Measurements from ENCODE around the gene SMIM27. TPM values are rescaled to one million over a fixed set of nuclear protein-coding genes. Genes with fewer than 3 reads are reported as not detected.

Gene SMIM27
- total and polyA plus RNA-seq, 2 of the 4 experiments (the other 2 are of a cell fraction): 1.1 to 3.4 TPM

DNA sequence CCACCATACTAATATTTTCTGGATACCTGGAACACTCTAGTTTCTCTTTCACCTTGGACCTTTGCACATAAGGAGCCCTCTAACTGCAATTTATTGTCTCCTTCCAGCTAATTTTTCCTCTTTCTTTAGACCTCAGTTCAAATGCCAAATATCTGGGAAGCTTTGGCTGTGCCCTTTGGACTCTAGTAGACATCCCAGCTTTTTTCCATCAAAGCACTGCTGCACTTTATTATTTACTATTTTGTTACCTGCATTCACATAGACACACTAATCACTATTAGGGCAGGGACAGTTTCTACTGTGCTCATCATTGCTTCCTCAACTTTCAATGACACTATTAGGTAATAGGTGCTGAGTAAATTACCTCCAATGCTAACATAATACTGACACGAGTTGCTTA lies 28.2 kb upstream of the SMIM27 start:
- Histone ChIP-seq H3K4me2 (ENCODE audit: low read depth, low read length) (peak overlapping the region; percentile 11; the same call in 1 of the 2 replicates), H4K20me1 (ENCODE audit: insufficient read depth, low read length) (no peaks in the 10 kb centered on the region), H2AK5ac (ENCODE audit: low read depth, low read length) (no peak overlapping the region), H2BK120ac (ENCODE audit: low read depth, low read length) (no peak overlapping the region), H3K4ac (ENCODE audit: low read depth, low read length) (no peak overlapping the region), H4K8ac (ENCODE audit: low read depth in 2 of 2, low read length in 2 of 2) (no peak overlapping the region), H3K9me3 (ENCODE audit: control insufficient read depth, insufficient read depth, low read length) (no peaks in the 10 kb centered on the region; the same call in none of the 2 replicates), H3K56ac (ENCODE audit: extremely low read depth, insufficient read depth, low read length) (no peak overlapping the region), H2BK15ac (ENCODE audit: low read depth, low read length) (no peak overlapping the region), H3K79me1 (ENCODE audit: low read depth in 1 of 2, low read length in 2 of 2) (peaks cover 31 to 35% of the 10 kb centered on the region in 2 experiments), H3K27ac (ENCODE audit: insufficient read depth, low read length) (no peak overlapping the region), H3K4me3 (ENCODE audit: insufficient read depth, low read depth, low read length) (no peak overlapping the region), H3K18ac (ENCODE audit: low read depth, low read length) (no peak overlapping the region), H3K4me1 (ENCODE audit: control insufficient read depth, insufficient read depth, low read length) (peaks cover 3% of the 10 kb centered on the region), H4K5ac (ENCODE audit: low read depth, low read length) (no peak overlapping the region), H2AK9ac (replicated peaks; ENCODE audit: low read depth, low read length, poor library complexity) (no peak overlapping the region), H2BK5ac (ENCODE audit: low read depth, low read length, poor library complexity, severe bottlenecking) (no peak overlapping the region), H3K23ac (ENCODE audit: low read depth, low read length) (no peak overlapping the region), H2BK20ac (ENCODE audit: low read depth, low read length) (no peak overlapping the region), H3K14ac (replicated peaks; ENCODE audit: low read depth, low read length) (no peak overlapping the region), H3K9me1 (ENCODE audit: insufficient read depth, low read length) (no peaks in the 10 kb centered on the region), H4K91ac (ENCODE audit: insufficient read depth, low read depth, low read length) (no peak overlapping the region), H3K9ac (ENCODE audit: low read depth, low read length) (no peak overlapping the region), H3K36me3 (ENCODE audit: control insufficient read depth, insufficient read depth, low read length) (no peaks in the 10 kb centered on the region), H2AFZ (replicated peaks; ENCODE audit: low read length, poor library complexity) (no peak overlapping the region), H3K27me3 (ENCODE audit: control insufficient read depth, insufficient read depth, low read length) (no peaks in the 10 kb centered on the region)
- DNase-seq (no peak), ATAC-seq (ENCODE audit: low read depth) (no peak)
- no TSS peak for BruUV-seq (replicated peaks)
- in situ Hi-C loops (cut with MboI; ENCODE audit: low sequenced_read_pairs): no loop called here
- TF ChIP-seq, protein P1, sequence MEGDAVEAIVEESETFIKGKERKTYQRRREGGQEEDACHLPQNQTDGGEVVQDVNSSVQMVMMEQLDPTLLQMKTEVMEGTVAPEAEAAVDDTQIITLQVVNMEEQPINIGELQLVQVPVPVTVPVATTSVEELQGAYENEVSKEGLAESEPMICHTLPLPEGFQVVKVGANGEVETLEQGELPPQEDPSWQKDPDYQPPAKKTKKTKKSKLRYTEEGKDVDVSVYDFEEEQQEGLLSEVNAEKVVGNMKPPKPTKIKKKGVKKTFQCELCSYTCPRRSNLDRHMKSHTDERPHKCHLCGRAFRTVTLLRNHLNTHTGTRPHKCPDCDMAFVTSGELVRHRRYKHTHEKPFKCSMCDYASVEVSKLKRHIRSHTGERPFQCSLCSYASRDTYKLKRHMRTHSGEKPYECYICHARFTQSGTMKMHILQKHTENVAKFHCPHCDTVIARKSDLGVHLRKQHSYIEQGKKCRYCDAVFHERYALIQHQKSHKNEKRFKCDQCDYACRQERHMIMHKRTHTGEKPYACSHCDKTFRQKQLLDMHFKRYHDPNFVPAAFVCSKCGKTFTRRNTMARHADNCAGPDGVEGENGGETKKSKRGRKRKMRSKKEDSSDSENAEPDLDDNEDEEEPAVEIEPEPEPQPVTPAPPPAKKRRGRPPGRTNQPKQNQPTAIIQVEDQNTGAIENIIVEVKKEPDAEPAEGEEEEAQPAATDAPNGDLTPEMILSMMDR (conservative IDR thresholded peaks at IDR 0.05; ENCODE audit: low read depth, low read length): no peak
- TF ChIP-seq MAFK (IDR thresholded peaks at IDR 0.05; ENCODE audit: low read depth, low read length): no peak
- no peak for TF ChIP-seq RFX5 (IDR thresholded peaks at IDR 0.05; ENCODE audit: low read depth, low read length)
- no peak for TF ChIP-seq POLR2A (IDR thresholded peaks at IDR 0.05; ENCODE audit: low read depth, low read length)
- no peak for TF ChIP-seq SMC3 (IDR thresholded peaks at IDR 0.05; ENCODE audit: low read depth, low read length)
- TF ChIP-seq CEBPB (IDR thresholded peaks at IDR 0.05; ENCODE audit: low read depth, low read length): no peak
- no peak for TF ChIP-seq RCOR1 (IDR thresholded peaks at IDR 0.05; ENCODE audit: insufficient replicate concordance, low read length)
- no peak for TF ChIP-seq NFE2L2 (IDR thresholded peaks at IDR 0.05; ENCODE audit: low read depth, low read length)
- TF ChIP-seq BHLHE40 (IDR thresholded peaks at IDR 0.05; ENCODE audit: low read depth, low read length): no peak
- no peak for TF ChIP-seq CHD1 (IDR thresholded peaks at IDR 0.05; ENCODE audit: low read depth, low read length)
- CTCF ChIA-PET: no interaction called here
- dilution Hi-C loops (cut with HindIII; ENCODE audit: low sequenced_read_pairs, unreplicated experiment): no loop called here
- no CpG with 5 or more reads among the region's 1 CpG for WGBS, 2 experiments (ENCODE audit: extremely low coverage in 2 of 2, insufficient read length in 1 of 2)
- intact Hi-C loops (cut with micrococcal nuclease): no loop called here
- POLR2A ChIA-PET (ENCODE audit: unreplicated experiment): no interaction called here

Measured in IMR-90 (cell line).